Keratinocyte (primary cell): Measurements from ENCODE around the gene GDPD5. TPM values are rescaled to one million over a fixed set of nuclear protein-coding genes. Genes with fewer than 3 reads are reported as not detected.

Experiments used
- DNase-seq: peaks from one replicate; pipeline ENCODE4 v3.0.0-alpha.2; 2011; ENCODE audit warnings: low read depth, missing footprints, low spot score
- FAIRE-seq: peaks from 2 replicates; lab custom pipeline; 2011; peaks lifted over from hg19 to GRCh38; lab: Jason Lieb, UNC
- H2AFZ ChIP-seq: 2 replicates; pipeline ENCODE4 v1.6.0; 2012; ENCODE audit warnings: low read length, control low read depth, inconsistent platforms; ENCODE audit not compliant: control insufficient read depth
- H3K27ac ChIP-seq: 2 replicates; pipeline ENCODE4 v1.5.1; 2011; ENCODE audit warnings: low read length; ENCODE audit not compliant: control insufficient read depth, insufficient read depth
- H3K27me3 ChIP-seq: 3 replicates; pipeline ENCODE4 v1.6.0; 2011; ENCODE audit warnings: low read length; ENCODE audit not compliant: control insufficient read depth, insufficient read depth; ENCODE audit errors: extremely low read depth
- H3K36me3 ChIP-seq, 2 experiments: 2 replicates in 1 of 2; 3 replicates in 1 of 2; pipeline ENCODE4 v1.5.1; 2011; ENCODE audit warnings: low read length in 2 of 2, mild to moderate bottlenecking in 1 of 2; ENCODE audit not compliant: control insufficient read depth in 2 of 2, insufficient read depth in 2 of 2; ENCODE audit errors: extremely low read depth in 1 of 2
- H3K4me1 ChIP-seq: 3 replicates; pipeline ENCODE4 v1.5.1; 2011; ENCODE audit warnings: low read length; ENCODE audit not compliant: control insufficient read depth, insufficient read depth; ENCODE audit errors: extremely low read depth
- H3K4me2 ChIP-seq: 3 replicates; pipeline ENCODE4 v1.6.0; 2011; ENCODE audit warnings: low read depth, low read length; ENCODE audit not compliant: control insufficient read depth, insufficient read depth; ENCODE audit errors: extremely low read depth
- H3K4me3 ChIP-seq, 3 experiments: fragments of 200-600 bp in 1 of 3; sonication (generic) in 1 of 3; 2 replicates in 2 of 3; 3 replicates in 1 of 3; pipeline ENCODE4 v1.5.1; 2011 to 2016; ENCODE audit warnings: low read length in 3 of 3, mild to moderate bottlenecking in 3 of 3, control low read depth in 2 of 3, inconsistent platforms in 1 of 3, low read depth in 1 of 3, mixed read lengths in 1 of 3, mixed run types in 1 of 3, moderate library complexity in 1 of 3; ENCODE audit not compliant: control insufficient read depth in 2 of 3, insufficient read depth in 2 of 3; ENCODE audit errors: extremely low read depth in 1 of 3
- H3K79me2 ChIP-seq: 2 replicates; pipeline ENCODE4 v1.6.0; 2012; ENCODE audit warnings: low read length; ENCODE audit not compliant: control insufficient read depth, insufficient read depth
- H3K9ac ChIP-seq: 3 replicates; pipeline ENCODE4 v1.6.0; 2011; ENCODE audit warnings: low read length; ENCODE audit not compliant: control insufficient read depth, insufficient read depth; ENCODE audit errors: extremely low read depth
- H3K9me1 ChIP-seq: 3 replicates; pipeline ENCODE4 v1.6.0; 2011; ENCODE audit warnings: low read length; ENCODE audit not compliant: control insufficient read depth, insufficient read depth; ENCODE audit errors: extremely low read depth
- H3K9me3 ChIP-seq: 2 replicates; pipeline ENCODE4 v1.5.1; 2012; ENCODE audit warnings: low read depth, low read length; ENCODE audit not compliant: control insufficient read depth
- H4K20me1 ChIP-seq: 3 replicates; pipeline ENCODE4 v1.6.0; 2011; ENCODE audit warnings: low read length; ENCODE audit not compliant: control insufficient read depth, insufficient read depth; ENCODE audit errors: extremely low read depth
- CTCF ChIP-seq, 3 experiments: IDR thresholded peaks in 1 of 3; conservative IDR thresholded peaks in 1 of 3; optimal IDR thresholded peaks in 1 of 3; 2 replicates in 2 of 3; 3 replicates in 1 of 3; pipeline versions ENCODE3 to v1.5.1; 2011; ENCODE audit warnings: low read length in 3 of 3, mild to moderate bottlenecking in 3 of 3, moderate library complexity in 2 of 3, control low read depth in 1 of 3, inconsistent platforms in 1 of 3; ENCODE audit not compliant: insufficient read depth in 2 of 3; ENCODE audit errors: extremely low read depth in 1 of 3
- EZH2 ChIP-seq: IDR thresholded peaks from one replicate; pipeline ENCODE4 v1.6.1; 2012; ENCODE audit warnings: inconsistent platforms, mild to moderate bottlenecking, low read length, moderate library complexity
- dilution Hi-C: fragments of 300-500 bp; cut with MboI; formaldehyde crosslinking; loops from one replicate; pipeline ENCODE4 v1.7.0; 2020; ENCODE audit warnings: low sequenced_read_pairs; ENCODE audit not compliant: extremely low pct_ligation_motif_present
- polyA plus RNA-seq, 5 experiments: library from polyadenylated mRNA; depleted of rRNA in 3 of 5; stranded (reverse) in 3 of 5; stranded (forward) in 1 of 5; unstranded in 1 of 5; fragments of >200 nt; gene quantifications; 1 replicate in 1 of 5; 2 replicates in 3 of 5; 3 replicates in 1 of 5; pipeline versions ENCODE4 v1.2.1 to v1.2.3, GENCODE V29; 2011 to 2012; ENCODE audit warnings: missing spikeins in 2 of 5, low read depth in 1 of 5, low replicate concordance in 1 of 5

Gene GDPD5
- polyA plus RNA-seq, 1 donor (not counting 4 experiments of a cell fraction or from before 2014, with no cell fraction given): 2.1 TPM

- DNase-seq: no peak
- TF ChIP-seq CTCF (optimal IDR thresholded peaks at IDR 0.05 in 1 of 3, IDR thresholded peaks at IDR 0.05 in 1 of 3, conservative IDR thresholded peaks at IDR 0.05 in 1 of 3; ENCODE audit: extremely low read depth in 1 of 3, insufficient read depth in 2 of 3, low read length in 3 of 3): no peak
- TF ChIP-seq EZH2: no peak
- Histone ChIP-seq H3K9me1 (peaks cover 4% of the 10 kb centered on the region), H3K27ac (no peak overlapping the region), H3K4me2 (peak overlapping the region; percentile 95), H3K4me3 (peak overlapping the region; percentile 77 to 97 (median 82)), H3K27me3 (no peaks in the 10 kb centered on the region), H2AFZ (peak overlapping the region; percentile 57), H3K36me3 (peaks cover 6 to 14% of the 10 kb centered on the region in 2 experiments), H3K9ac (peak overlapping the region; percentile 90), H3K4me1 (peaks cover 59% of the 10 kb centered on the region), H3K79me2 (peaks cover 43% of the 10 kb centered on the region), H4K20me1 (peaks cover 13% of the 10 kb centered on the region), H3K9me3 (no peaks in the 10 kb centered on the region)
- dilution Hi-C loops: no loop called here
- FAIRE-seq: no peak
Measured at GRCh38 chr11:75561426-75562047, 35.8 kb upstream of the GDPD5 start.

GRCh38 chr11:75560644-75561043 is 34.9 kb upstream of the GDPD5 start:
- Histone ChIP-seq H3K9me3 (no peaks in the 10 kb centered on the region), H3K36me3 (peaks cover 1 to 7% of the 10 kb centered on the region in 2 experiments), H3K79me2 (peaks cover 34% of the 10 kb centered on the region), H3K27me3 (no peaks in the 10 kb centered on the region), H3K4me1 (peaks cover 53% of the 10 kb centered on the region), H3K4me3 (no peak overlapping the region), H3K4me2 (no peak overlapping the region), H2AFZ (no peak overlapping the region), H4K20me1 (peaks cover 8% of the 10 kb centered on the region), H3K9ac (no peak overlapping the region), H3K27ac (no peak overlapping the region), H3K9me1 (peaks cover 3% of the 10 kb centered on the region)
- dilution Hi-C loops: no loop called here
- FAIRE-seq (no peak), DNase-seq (no peak)
- TF ChIP-seq CTCF (optimal IDR thresholded peaks at IDR 0.05 in 1 of 3, IDR thresholded peaks at IDR 0.05 in 1 of 3, conservative IDR thresholded peaks at IDR 0.05 in 1 of 3; ENCODE audit: extremely low read depth in 1 of 3, insufficient read depth in 2 of 3, low read length in 3 of 3): no peak
- TF ChIP-seq EZH2: no peak
